Dendritic cell treated with granulocyte-macrophage colony-stimulating factor and Interleukin-4, amounts not matched to agents 40 ng/mL and 50 ng/mL, for 4 days (primary cell): Measurements from ENCODE around the gene FBXW7.

Experiments used
- H3K27ac Mint-ChIP-seq: one replicate; pipeline ENCODE4 v1.8.0; 2022; ENCODE audit warnings: mild to moderate bottlenecking, mixed read lengths
- H3K27me3 Mint-ChIP-seq: one replicate; pipeline ENCODE4 v1.8.0; 2022; ENCODE audit warnings: mild to moderate bottlenecking, mixed read lengths
- H3K36me3 Mint-ChIP-seq: one replicate; pipeline ENCODE4 v1.8.0; 2022; ENCODE audit warnings: low read depth, mixed read lengths
- H3K4me1 Mint-ChIP-seq: one replicate; pipeline ENCODE4 v1.8.0; 2022; ENCODE audit warnings: low read depth, mixed read lengths
- H3K4me3 Mint-ChIP-seq: one replicate; pipeline ENCODE4 v1.8.0; 2022; ENCODE audit warnings: mild to moderate bottlenecking, moderate library complexity, mixed read lengths
- H3K9me3 Mint-ChIP-seq: one replicate; pipeline ENCODE4 v1.8.0; 2022; ENCODE audit warnings: mixed read lengths
- intact Hi-C: fragments of 100-400 bp; cut with micrococcal nuclease; formaldehyde crosslinking; loops from one replicate; pipeline ENCODE4 v1.15.0; 2022

FBXW7 gene

GRCh38 chr4:152289941-152290340 lies 246.0 kb downstream of the FBXW7 start:
- Mint-ChIP-seq H3K9me3 (no peaks in the 10 kb centered on the region), H3K27ac (no peak overlapping the region), H3K4me3 (no peak overlapping the region), H3K36me3 (no peaks in the 10 kb centered on the region), H3K4me1 (no peaks in the 10 kb centered on the region), H3K27me3 (peaks cover 1% of the 10 kb centered on the region)
- intact Hi-C loops = no loop called here

DNA sequence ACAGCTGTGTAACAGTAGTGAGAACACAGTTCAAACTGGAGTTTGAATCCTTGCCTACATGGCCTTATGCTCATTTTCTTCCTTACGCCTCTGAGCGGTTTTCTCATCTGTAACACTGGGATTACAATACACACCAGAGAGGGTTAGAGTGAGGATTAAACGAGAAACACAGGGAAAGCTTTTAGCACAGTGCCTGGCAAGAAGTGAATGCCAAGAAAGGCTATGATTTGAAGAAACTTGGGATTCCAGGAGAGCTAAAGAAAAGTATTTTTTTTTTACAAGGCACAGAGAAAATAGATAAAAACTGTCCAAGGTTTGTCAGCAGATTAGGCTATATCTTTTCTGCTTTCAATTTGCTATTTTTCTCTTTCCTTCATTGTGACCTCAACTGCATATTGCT lies 246.4 kb downstream of the FBXW7 start:
- Mint-ChIP-seq H3K27ac (no peak overlapping the region), H3K27me3 (no peaks in the 10 kb centered on the region), H3K4me1 (no peaks in the 10 kb centered on the region), H3K9me3 (no peaks in the 10 kb centered on the region), H3K4me3 (no peak overlapping the region), H3K36me3 (no peaks in the 10 kb centered on the region)
- intact Hi-C loops = no loop called here

- no peak overlapping the region for H3K27ac Mint-ChIP-seq
These were observed 252.0 kb downstream of the FBXW7 start for GRCh38 chr4:152283801-152284470.

GRCh38 chr4:152281822-152282221 lies 254.1 kb downstream of the FBXW7 start:
- Mint-ChIP-seq H3K27ac (no peak overlapping the region), H3K36me3 (no peaks in the 10 kb centered on the region), H3K4me3 (no peak overlapping the region), H3K4me1 (peaks cover 14% of the 10 kb centered on the region), H3K27me3 (no peaks in the 10 kb centered on the region), H3K9me3 (no peaks in the 10 kb centered on the region)
- intact Hi-C loops = no loop called here

More at GRCh38 chr4:152283801-152284470, 252.0 kb downstream of the FBXW7 start:
- no peaks in the 10 kb centered on the region for H3K9me3 Mint-ChIP-seq
- no peaks in the 10 kb centered on the region for H3K36me3 Mint-ChIP-seq
- no peaks in the 10 kb centered on the region for H3K27me3 Mint-ChIP-seq
- peaks cover 3% of the 10 kb centered on the region for H3K4me1 Mint-ChIP-seq
- intact Hi-C loops = no loop called here
- no peak overlapping the region for H3K4me3 Mint-ChIP-seq

DNA sequence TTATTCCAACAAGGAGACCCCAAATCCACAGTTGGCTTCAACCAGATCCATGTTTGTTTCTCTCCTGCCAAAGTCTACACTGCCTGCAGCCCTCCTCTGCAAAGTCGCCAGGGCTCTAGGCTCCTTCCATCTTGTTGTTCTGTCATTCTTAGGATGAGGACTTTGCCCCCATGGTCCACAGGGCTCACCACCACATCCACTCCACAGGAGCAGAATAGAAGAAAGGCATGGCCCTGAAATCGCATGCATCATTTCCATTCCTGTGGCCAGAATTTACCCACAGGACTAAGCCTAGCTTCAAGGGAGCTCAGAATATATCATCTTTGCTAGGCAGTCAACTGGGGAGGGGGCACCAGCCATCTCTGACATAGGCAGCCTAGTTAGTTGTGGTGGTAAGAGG lies 254.7 kb downstream of the FBXW7 start:
- Mint-ChIP-seq H3K36me3 (no peaks in the 10 kb centered on the region), H3K27me3 (peaks cover 1% of the 10 kb centered on the region), H3K4me3 (no peak overlapping the region), H3K27ac (no peak overlapping the region), H3K9me3 (no peaks in the 10 kb centered on the region), H3K4me1 (peaks cover 14% of the 10 kb centered on the region)
- intact Hi-C loops = no loop called here

GRCh38 chr4:152279234-152279566 lies 256.7 kb downstream of the FBXW7 start:
- intact Hi-C loops = no loop called here
- H3K27me3 Mint-ChIP-seq = peaks cover 1% of the 10 kb centered on the region
- H3K4me3 Mint-ChIP-seq = no peak overlapping the region
- H3K36me3 Mint-ChIP-seq = no peaks in the 10 kb centered on the region
- H3K4me1 Mint-ChIP-seq = peaks cover 14% of the 10 kb centered on the region
- no peak overlapping the region for H3K27ac Mint-ChIP-seq
- H3K9me3 Mint-ChIP-seq = no peaks in the 10 kb centered on the region

DNA sequence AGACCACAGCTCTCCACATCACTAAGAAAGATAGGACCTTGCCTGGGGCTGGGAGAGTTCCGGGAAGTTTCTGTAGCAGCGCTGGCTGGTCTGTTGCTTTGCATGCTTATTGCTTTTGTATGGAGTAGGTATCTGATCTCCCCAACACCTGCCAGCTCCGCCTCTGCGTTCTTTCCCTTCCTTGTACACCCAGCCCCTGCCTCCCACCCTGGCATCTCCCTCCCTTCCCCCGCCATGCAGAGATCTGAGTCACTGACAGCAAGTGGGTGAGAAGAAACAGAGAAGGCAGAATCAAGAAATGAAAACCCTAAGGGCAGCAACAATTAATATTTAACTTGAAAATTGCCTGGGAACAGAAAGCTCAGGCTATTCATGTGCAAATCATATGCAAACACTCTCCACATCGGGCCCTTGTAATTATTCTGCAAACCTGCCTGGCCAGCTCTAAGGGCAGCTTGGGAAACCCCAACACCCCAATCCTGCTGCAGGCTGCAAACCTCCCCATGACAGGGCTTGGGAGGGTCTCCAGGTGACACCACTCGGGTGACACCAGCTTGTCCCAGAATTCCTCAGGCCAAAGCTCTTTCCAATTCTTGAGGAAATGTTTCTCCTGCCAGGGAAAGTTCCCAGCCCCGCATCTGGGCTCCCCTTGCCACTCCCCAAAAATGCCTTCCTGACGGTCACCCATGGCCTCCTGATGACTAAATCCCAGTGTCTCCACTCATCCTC lies 257.2 kb downstream of the FBXW7 start:
- Mint-ChIP-seq H3K4me3 (no peak overlapping the region), H3K36me3 (no peaks in the 10 kb centered on the region), H3K27me3 (peaks cover 1% of the 10 kb centered on the region), H3K9me3 (no peaks in the 10 kb centered on the region), H3K27ac (no peak overlapping the region), H3K4me1 (peaks cover 14% of the 10 kb centered on the region)
- intact Hi-C loops = no loop called here

DNA sequence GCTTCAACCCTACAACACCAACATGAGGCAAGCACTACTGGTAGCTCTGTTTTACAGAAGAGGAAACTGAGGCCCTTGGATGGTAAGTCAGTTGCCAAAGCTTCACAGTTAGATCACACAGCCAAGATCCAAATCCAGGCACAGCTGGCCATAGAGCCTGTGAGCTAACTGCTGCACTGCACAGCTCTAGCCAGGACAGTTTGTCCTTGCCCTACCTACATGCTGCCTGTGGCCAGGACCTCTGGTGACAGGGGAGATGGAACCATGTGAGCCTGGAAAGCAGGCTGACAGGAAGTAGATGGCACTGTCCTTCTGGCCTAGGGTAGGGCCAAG lies 257.8 kb downstream of the FBXW7 start:
- intact Hi-C loops = no loop called here
- Mint-ChIP-seq H3K4me3 (no peak overlapping the region), H3K36me3 (no peaks in the 10 kb centered on the region), H3K27ac (no peak overlapping the region), H3K27me3 (peaks cover 1% of the 10 kb centered on the region), H3K9me3 (no peaks in the 10 kb centered on the region), H3K4me1 (peaks cover 14% of the 10 kb centered on the region)

GRCh38 chr4:152277333-152277732 lies 258.6 kb downstream of the FBXW7 start:
- Mint-ChIP-seq H3K27me3 (peaks cover 1% of the 10 kb centered on the region), H3K9me3 (no peaks in the 10 kb centered on the region), H3K4me3 (no peak overlapping the region), H3K27ac (no peak overlapping the region), H3K36me3 (no peaks in the 10 kb centered on the region), H3K4me1 (peaks cover 14% of the 10 kb centered on the region)
- intact Hi-C loops = no loop called here

DNA sequence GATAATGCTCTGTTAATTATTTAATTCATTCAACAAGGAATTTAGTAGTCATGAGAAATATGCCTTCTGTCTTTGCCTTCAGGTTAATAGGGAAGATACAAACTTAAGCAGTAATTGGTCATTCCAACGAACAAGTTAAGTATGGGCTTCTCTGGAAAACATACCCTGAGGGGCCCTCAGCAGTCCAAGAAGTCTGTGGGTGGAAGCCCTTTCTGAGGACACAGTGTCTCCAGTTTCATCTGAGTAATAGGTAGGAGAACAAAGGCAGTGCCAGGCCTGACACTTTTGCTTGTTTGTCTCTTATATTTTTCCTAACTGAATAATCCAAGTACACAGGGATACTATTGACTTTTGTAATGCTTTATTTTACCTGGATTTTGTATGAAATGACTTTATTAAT lies 262.5 kb downstream of the FBXW7 start:
- Mint-ChIP-seq H3K9me3 (no peaks in the 10 kb centered on the region), H3K27me3 (peaks cover 1% of the 10 kb centered on the region), H3K4me1 (peaks cover 8% of the 10 kb centered on the region), H3K27ac (no peak overlapping the region), H3K36me3 (no peaks in the 10 kb centered on the region), H3K4me3 (no peak overlapping the region)
- intact Hi-C loops = no loop called here
